Left ventricle myocardium superior (tissue), 1 donor: ENCODE results near the gene RIMS3. TPM values are rescaled to one million over a fixed set of nuclear protein-coding genes. Genes with fewer than 3 reads are reported as not detected.
"Not testable (repeated sequence)": the region's sequence is repeated elsewhere in the genome, so short reads cannot be mapped to it uniquely, and the experiment has no call there.

Experiments
- ATAC-seq: fragments of 200-7000 bp; cut with Tn5 transposase; one replicate; pipeline ENCODE4 v1.9.1; 2020; ENCODE audit warnings: mild to moderate bottlenecking, moderate library complexity
- DNase-seq: peaks from one replicate; pipeline ENCODE4 v3.0.0-alpha.2; 2020
- intact Hi-C: fragments of 100-400 bp; cut with micrococcal nuclease; formaldehyde crosslinking; loops from one replicate; pipeline ENCODE4 v1.11.0; 2022
- long read RNA-seq: library from polyadenylated mRNA; unstranded; transcript quantifications from one replicate; pipeline ENCODE4 v2.0.0, GENCODE V29; 2021
- total RNA-seq: library from RNA; stranded (reverse); fragmentation: NEBNext Ultra II Directional; extraction: Animal tissue kit (Norgen Biotek cat#: 25700); gene quantifications from one replicate; pipeline ENCODE4 v1.2.1, GENCODE V29; 2021
- donor health status: DM: no; HTN: yes; CAD: no; lungs with severe emphysema.

RIMS3 gene
- 0.92 TPM for total RNA-seq
- long read RNA-seq, full-length matches to known transcripts: 1 of 3 reads
- long read RNA-seq, partial matches to known transcripts: 0 of 3 reads
- long read RNA-seq, other reads (novel, unspliced or antisense): 2 of 3 reads

GRCh38 chr1:40665335-40666171 lies at the start of gene RIMS3:
Gene RIMS3, minus strand, starts transcription at chr1:40665682. Its CDS starts 23,757 bp downstream, at chr1:40641925.
- DNase-seq (peak; percentile 87), ATAC-seq (peak; percentile 94)
- intact Hi-C loops: loop anchor here (10.0 kb wide), 1 partner anchor 51 kb away; no protein-coding TSS in a partner anchor

GRCh38 chr1:40712997-40713396 lies 47.5 kb upstream of the RIMS3 start:
- ATAC-seq (no peak), DNase-seq (no peak)
- intact Hi-C loops: no loop called here

- DNase-seq: no peak
- intact Hi-C loops: no loop called here
- no peak for ATAC-seq
Observed at GRCh38 chr1:40712405-40712944, 47.0 kb upstream of the RIMS3 start.

GRCh38 chr1:40711465-40712404 lies 46.3 kb upstream of the RIMS3 start:
- ATAC-seq (peak; percentile 38), DNase-seq (no peak)
- intact Hi-C loops: no loop called here

- ATAC-seq (peak; percentile 32), DNase-seq (no peak)
- intact Hi-C loops: no loop called here
Observed at GRCh38 chr1:40710581-40711315, 45.3 kb upstream of the RIMS3 start.

- ATAC-seq (no peak), DNase-seq (no peak)
- intact Hi-C loops: no loop called here
Observed at GRCh38 chr1:40709802-40710278, 44.4 kb upstream of the RIMS3 start.

GRCh38 chr1:40709100-40709801 lies 43.8 kb upstream of the RIMS3 start:
- peak; percentile 54 for DNase-seq
- peak; percentile 91 for ATAC-seq
- intact Hi-C loops: no loop called here

- intact Hi-C loops: no loop called here
- peak; percentile 58 for ATAC-seq
Observed at GRCh38 chr1:40708750-40709099, 43.2 kb upstream of the RIMS3 start.

GRCh38 chr1:40706626-40707025 lies 41.1 kb upstream of the RIMS3 start:
- no peak for DNase-seq
- intact Hi-C loops: no loop called here
- no peak for ATAC-seq

More at GRCh38 chr1:40708750-40709099, 43.2 kb upstream of the RIMS3 start:
- no peak for DNase-seq

- ATAC-seq (no peak), DNase-seq (no peak)
- intact Hi-C loops: no loop called here
Observed at GRCh38 chr1:40704817-40705733, 39.6 kb upstream of the RIMS3 start.

- intact Hi-C loops: no loop called here
- ATAC-seq (no peak), DNase-seq (no peak)
Observed at GRCh38 chr1:40703316-40703715, 37.8 kb upstream of the RIMS3 start.

GRCh38 chr1:40702810-40703209 lies 37.3 kb upstream of the RIMS3 start:
- ATAC-seq, intact Hi-C loops, DNase-seq: not testable (repeated sequence)

- DNase-seq (no peak), ATAC-seq (no peak)
- intact Hi-C loops: no loop called here
Observed at GRCh38 chr1:40701684-40702083, 36.2 kb upstream of the RIMS3 start.

GRCh38 chr1:40699787-40700186 lies 34.3 kb upstream of the RIMS3 start:
- intact Hi-C loops: no loop called here
- ATAC-seq (no peak), DNase-seq (no peak)

- intact Hi-C loops: no loop called here
- ATAC-seq: no peak
- no peak for DNase-seq
Observed at GRCh38 chr1:40697436-40697835, 32.0 kb upstream of the RIMS3 start.

- ATAC-seq (no peak), DNase-seq (no peak)
- intact Hi-C loops: no loop called here
Observed at GRCh38 chr1:40696294-40696693, 30.8 kb upstream of the RIMS3 start.

GRCh38 chr1:40694353-40694874 lies 28.9 kb upstream of the RIMS3 start:
- DNase-seq (no peak), ATAC-seq (no peak)
- intact Hi-C loops: no loop called here
